Measurements from ENCODE around the gene EXOC3L1. TPM values are rescaled to one million over a fixed set of nuclear protein-coding genes. Genes with fewer than 3 reads are reported as not detected.

Gene EXOC3L1
- total and polyA plus RNA-seq, 2 of the 13 experiments (the other 11 are each of a cell fraction or from before 2014, with no cell fraction given) = 0.12 TPM; not detected in 1

DNA sequence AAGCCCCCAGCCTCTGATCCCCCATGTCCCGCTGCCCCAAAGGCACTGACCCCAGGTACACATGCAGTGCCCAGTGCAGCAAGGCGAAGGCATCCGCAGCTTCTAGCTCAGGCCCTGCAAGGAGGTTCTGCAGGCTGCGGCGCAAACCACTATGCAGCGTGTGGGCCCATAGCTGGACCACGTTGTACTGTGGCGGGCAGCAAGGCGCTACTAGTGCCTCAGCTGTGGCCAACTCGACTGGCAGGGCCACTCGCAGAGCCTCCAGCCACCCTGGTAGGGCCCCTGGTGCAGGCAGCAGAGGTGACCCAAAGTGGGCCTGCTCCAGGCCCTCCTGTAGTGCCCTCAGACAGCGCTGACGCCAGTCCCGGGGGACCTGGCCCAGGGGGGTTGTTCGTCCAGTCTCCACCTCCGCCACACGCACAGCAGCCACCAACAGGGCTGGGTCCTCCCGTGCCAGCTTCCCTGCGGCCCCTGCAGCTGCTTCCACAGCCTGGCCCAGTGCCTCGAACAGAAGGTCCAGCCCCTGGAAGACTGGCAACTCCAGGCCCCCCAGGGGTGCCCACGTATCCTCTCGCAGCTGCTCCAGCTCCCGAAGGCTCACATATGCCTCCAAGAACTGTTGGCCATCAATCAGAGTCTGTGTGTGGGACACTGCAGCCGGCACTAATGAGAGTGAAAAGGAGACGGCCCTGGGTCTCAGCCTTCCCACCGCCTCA, 2.6 kb downstream of the EXOC3L1 start:
- intact Hi-C loops (cut with micrococcal nuclease; ENCODE audit: unreplicated experiment) = loop anchor here (5.0 kb wide), 1 partner anchor 40 kb away; the partner anchor contains the start of gene TMEM208
- no peak overlapping the region for H3K4me2 ChIP-seq (ENCODE audit: low read depth, low read length)
- no peak overlapping the region for H3K9ac ChIP-seq (ENCODE audit: insufficient read depth, low read depth, low read length)
- peaks cover 61% of the 10 kb centered on the region for H3K4me1 ChIP-seq (ENCODE audit: insufficient read depth, low read length)
- peaks cover 7 to 10% of the 10 kb centered on the region in 2 experiments; a peak in 2 of 5 replicates for H3K27me3 ChIP-seq (ENCODE audit: control insufficient read depth in 1 of 2, insufficient read depth in 2 of 2, low read length in 2 of 2)
- in situ Hi-C loops (cut with HindIII; ENCODE audit: extremely low pct_ligation_motif_present, low pct_unique_long_range_greater_than_20kb) = loop anchor here (5.0 kb wide), 1 partner anchor 210 kb away; no protein-coding TSS in a partner anchor
- H3K9me3 ChIP-seq (ENCODE audit: low read length) = no peaks in the 10 kb centered on the region
- no peak overlapping the region for H3K4me3 ChIP-seq (replicated peaks in 1 of 3; ENCODE audit: insufficient read depth in 1 of 3, low read depth in 2 of 3, low read length in 3 of 3)
- no peaks in the 10 kb centered on the region for H3K36me3 ChIP-seq (replicated peaks in 1 of 2; ENCODE audit: control insufficient read depth in 1 of 2, insufficient read depth in 2 of 2, low read length in 2 of 2)
- TF ChIP-seq ZNF883 (CRISPR knock-in tag; IDR thresholded peaks at IDR 0.05; ENCODE audit: not compliant biosample characterization) (no peak), HNRNPUL1 (IDR thresholded peaks at IDR 0.05; ENCODE audit: low read depth, low read length) (no peak), KAT2B (IDR thresholded peaks at IDR 0.05; ENCODE audit: borderline replicate concordance, low read depth, low read length) (no peak), HDAC6 (IDR thresholded peaks at IDR 0.05; ENCODE audit: low read depth, low read length) (no peak), ZNF614 (CRISPR knock-in tag; IDR thresholded peaks at IDR 0.05; ENCODE audit: borderline replicate concordance) (no peak), ZNF550 (CRISPR knock-in tag; IDR thresholded peaks at IDR 0.05; ENCODE audit: borderline replicate concordance) (no peak)
- TF ChIP-seq, protein P1, sequence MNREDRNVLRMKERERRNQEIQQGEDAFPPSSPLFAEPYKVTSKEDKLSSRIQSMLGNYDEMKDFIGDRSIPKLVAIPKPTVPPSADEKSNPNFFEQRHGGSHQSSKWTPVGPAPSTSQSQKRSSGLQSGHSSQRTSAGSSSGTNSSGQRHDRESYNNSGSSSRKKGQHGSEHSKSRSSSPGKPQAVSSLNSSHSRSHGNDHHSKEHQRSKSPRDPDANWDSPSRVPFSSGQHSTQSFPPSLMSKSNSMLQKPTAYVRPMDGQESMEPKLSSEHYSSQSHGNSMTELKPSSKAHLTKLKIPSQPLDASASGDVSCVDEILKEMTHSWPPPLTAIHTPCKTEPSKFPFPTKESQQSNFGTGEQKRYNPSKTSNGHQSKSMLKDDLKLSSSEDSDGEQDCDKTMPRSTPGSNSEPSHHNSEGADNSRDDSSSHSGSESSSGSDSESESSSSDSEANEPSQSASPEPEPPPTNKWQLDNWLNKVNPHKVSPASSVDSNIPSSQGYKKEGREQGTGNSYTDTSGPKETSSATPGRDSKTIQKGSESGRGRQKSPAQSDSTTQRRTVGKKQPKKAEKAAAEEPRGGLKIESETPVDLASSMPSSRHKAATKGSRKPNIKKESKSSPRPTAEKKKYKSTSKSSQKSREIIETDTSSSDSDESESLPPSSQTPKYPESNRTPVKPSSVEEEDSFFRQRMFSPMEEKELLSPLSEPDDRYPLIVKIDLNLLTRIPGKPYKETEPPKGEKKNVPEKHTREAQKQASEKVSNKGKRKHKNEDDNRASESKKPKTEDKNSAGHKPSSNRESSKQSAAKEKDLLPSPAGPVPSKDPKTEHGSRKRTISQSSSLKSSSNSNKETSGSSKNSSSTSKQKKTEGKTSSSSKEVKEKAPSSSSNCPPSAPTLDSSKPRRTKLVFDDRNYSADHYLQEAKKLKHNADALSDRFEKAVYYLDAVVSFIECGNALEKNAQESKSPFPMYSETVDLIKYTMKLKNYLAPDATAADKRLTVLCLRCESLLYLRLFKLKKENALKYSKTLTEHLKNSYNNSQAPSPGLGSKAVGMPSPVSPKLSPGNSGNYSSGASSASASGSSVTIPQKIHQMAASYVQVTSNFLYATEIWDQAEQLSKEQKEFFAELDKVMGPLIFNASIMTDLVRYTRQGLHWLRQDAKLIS (CRISPR knock-in tag; IDR thresholded peaks at IDR 0.05) = no peak
- DNase-seq (ENCODE audit: low spot score) (no peak), FAIRE-seq (no peak), ATAC-seq (no peak)
- H3K79me2 ChIP-seq (ENCODE audit: insufficient read depth, low read length) = peaks cover 3% of the 10 kb centered on the region
- no peak overlapping the region for H2AFZ ChIP-seq (ENCODE audit: low read length)
- no peaks in the 10 kb centered on the region; the same call in 1 of the 2 replicates for H4K20me1 ChIP-seq (ENCODE audit: insufficient read depth, low read length)
- 51% methylated on average over 13 of the region's 26 CpGs for WGBS (ENCODE audit: low lambda C conversion rate)
- BruUV-seq (replicated peaks) = no TSS peak
- POLR2A ChIA-PET = interaction anchor here (1.0 kb wide), 1 partner anchor 17 kb away, joined by 3 read pairs; the partner anchor contains the start of gene NOL3
- CTCF ChIA-PET (ENCODE audit: low intra/inter-chr PET ratio, low total read pairs) = interaction anchor here (2.5 kb wide), 1 partner anchor 13 kb away, joined by 5 read pairs; no protein-coding TSS in a partner anchor
- H3K27ac ChIP-seq (ENCODE audit: extremely low read length, insufficient read depth, low read length) = no peak overlapping the region

All from HepG2 (cell line).